Type B pancreatic cell (in vitro differentiated cells): ENCODE data around the gene KY. TPM values are rescaled to one million over a fixed set of nuclear protein-coding genes. Genes with fewer than 3 reads are reported as not detected.

Source experiments
- DNase-seq: peaks from one replicate; pipeline ENCODE4 v3.0.0; 2021; ENCODE audit warnings: mixed read lengths; ENCODE audit not compliant: unreplicated experiment; ENCODE audit errors: extremely low spot score
- H3K27ac Mint-ChIP-seq: 2 replicates; pipeline ENCODE4 v1.8.0; 2021; ENCODE audit warnings: mild to moderate bottlenecking, mixed read lengths
- H3K27me3 Mint-ChIP-seq: 2 replicates; pipeline ENCODE4 v1.8.0; 2021; ENCODE audit warnings: mixed read lengths
- H3K36me3 Mint-ChIP-seq: 2 replicates; pipeline ENCODE4 v1.8.0; 2021; ENCODE audit warnings: mixed read lengths
- H3K4me1 Mint-ChIP-seq: one replicate; pipeline ENCODE4 v1.8.0; 2021; ENCODE audit warnings: mixed read lengths; ENCODE audit not compliant: unreplicated experiment
- H3K4me3 Mint-ChIP-seq: 2 replicates; pipeline ENCODE4 v1.8.0; 2021; ENCODE audit warnings: mild to moderate bottlenecking, mixed read lengths
- H3K9me3 Mint-ChIP-seq: 2 replicates; pipeline ENCODE4 v1.8.0; 2021; ENCODE audit warnings: mixed read lengths
- CTCF ChIP-seq: fragments of 200-600 bp; sonication (generic); conservative IDR thresholded peaks from 2 replicates; pipeline ENCODE4 v1.5.0; 2021; ENCODE audit warnings: antibody characterized with exemption, mild to moderate bottlenecking
- total RNA-seq: library from RNA; stranded (reverse); gene quantifications from 2 replicates; pipeline ENCODE4 v1.2.1, GENCODE V29; 2021; ENCODE audit warnings: low replicate concordance

Gene KY
- total RNA-seq, 1 donor from 2014 or later = 0.58 TPM

DNA sequence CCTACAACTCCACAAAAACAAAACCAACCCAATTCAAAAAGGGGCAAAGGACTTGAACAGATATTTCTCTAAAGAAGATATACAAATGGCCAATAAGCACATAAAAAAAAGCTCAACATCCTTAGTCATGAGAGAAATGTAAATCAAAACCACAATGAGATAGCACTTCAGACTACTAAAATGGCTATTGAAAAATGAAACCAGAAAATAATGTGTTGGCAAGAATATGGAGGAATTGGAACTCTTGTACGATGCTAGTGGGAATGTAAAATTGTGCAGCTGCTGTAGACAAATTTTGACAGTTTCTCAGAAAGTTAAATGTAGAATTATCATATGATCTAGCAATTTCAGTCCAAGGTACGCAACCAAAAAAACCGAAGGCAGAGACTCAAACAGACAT lies 29.0 kb downstream of the KY start:
- no peak for DNase-seq
- TF ChIP-seq CTCF = no peak
- Mint-ChIP-seq H3K4me3 (no peak overlapping the region), H3K27ac (no peak overlapping the region), H3K36me3 (no peaks in the 10 kb centered on the region), H3K9me3 (no peaks in the 10 kb centered on the region), H3K4me1 (no peaks in the 10 kb centered on the region), H3K27me3 (no peaks in the 10 kb centered on the region)

DNA sequence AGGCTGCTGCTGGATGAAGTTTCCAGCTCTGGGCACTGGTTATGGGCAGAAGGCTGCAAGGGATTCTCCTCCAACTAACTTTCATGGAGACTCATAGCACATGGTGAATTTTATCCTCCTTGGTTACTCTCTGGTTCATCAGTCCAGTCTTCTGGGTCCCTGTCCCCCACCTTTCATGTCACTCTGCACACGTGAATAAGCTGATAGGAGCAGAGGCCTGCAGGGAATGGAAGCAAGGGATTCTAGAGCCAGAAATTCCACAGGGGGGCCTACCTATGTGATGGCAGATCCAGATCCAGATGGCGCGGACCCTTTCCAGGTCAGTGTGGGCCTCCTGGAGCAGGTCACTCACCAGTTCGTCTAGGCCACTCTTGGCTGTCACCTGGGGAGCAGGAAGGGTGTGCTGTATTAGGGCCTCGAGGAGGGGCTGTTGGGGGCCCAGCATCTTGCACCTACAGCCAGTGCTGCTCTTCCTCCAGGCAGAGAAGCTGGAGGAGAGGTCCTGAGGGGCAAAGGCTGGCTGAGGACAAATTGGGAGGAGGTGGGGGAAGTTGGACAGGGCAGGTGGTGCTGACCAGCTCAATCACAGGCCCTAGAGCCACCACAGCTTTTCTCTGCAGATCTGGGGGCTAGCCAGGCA lies 30.2 kb downstream of the KY start:
- H3K4me1 Mint-ChIP-seq = no peaks in the 10 kb centered on the region
- H3K27me3 Mint-ChIP-seq = no peaks in the 10 kb centered on the region
- no peak overlapping the region for H3K27ac Mint-ChIP-seq
- no peaks in the 10 kb centered on the region for H3K9me3 Mint-ChIP-seq
- DNase-seq = no peak
- H3K4me3 Mint-ChIP-seq = no peak overlapping the region
- no peak for TF ChIP-seq CTCF
- no peaks in the 10 kb centered on the region for H3K36me3 Mint-ChIP-seq

DNA sequence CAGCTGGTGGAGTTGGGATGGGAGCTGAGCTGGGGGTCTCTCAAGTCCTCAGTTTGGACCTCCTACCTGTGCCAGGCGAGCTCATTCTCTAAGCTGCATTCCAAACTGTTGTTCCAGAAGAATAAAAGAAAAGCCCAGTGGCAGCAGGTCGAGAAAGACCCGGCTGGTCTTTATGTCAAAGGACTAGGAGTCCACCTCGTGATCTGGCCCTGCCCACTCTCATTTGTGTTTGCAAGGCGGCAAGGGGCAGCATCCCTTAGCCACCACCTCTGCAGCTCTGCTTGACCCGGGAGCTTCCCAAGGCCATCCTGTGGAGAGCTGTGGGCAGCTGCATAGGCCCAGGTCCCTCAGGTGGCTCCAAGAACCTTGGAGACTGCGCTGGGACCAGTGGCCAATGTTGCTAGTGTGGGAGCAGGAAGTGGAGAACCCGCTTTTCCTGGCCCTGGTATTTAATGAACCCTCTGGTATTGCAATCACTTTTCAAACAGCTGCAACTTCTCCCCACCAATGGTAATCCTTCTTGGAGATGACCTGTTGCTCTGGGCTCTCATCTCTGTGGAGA lies 30.9 kb downstream of the KY start:
- Mint-ChIP-seq H3K4me3 (no peak overlapping the region), H3K4me1 (no peaks in the 10 kb centered on the region), H3K9me3 (no peaks in the 10 kb centered on the region), H3K36me3 (no peaks in the 10 kb centered on the region), H3K27ac (no peak overlapping the region), H3K27me3 (no peaks in the 10 kb centered on the region)
- TF ChIP-seq CTCF = no peak
- no peak for DNase-seq

DNA sequence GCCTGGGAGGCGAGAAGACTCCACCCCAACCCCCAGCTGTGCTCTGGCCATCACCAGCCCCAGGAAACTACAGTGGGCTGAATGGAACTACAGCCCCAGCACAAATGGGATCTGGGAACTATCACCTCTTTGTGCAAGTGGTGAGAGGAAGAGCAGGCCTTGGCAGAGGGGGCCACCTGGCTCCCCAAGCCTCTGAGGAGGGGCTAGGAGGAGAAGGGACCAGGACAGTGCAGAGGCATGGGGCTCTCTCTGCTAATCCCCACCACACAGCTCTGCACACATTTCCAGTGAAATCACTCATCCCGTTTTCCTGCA lies 31.6 kb downstream of the KY start:
- no peak overlapping the region for H3K27ac Mint-ChIP-seq
- TF ChIP-seq CTCF = no peak
- no peaks in the 10 kb centered on the region for H3K27me3 Mint-ChIP-seq
- H3K9me3 Mint-ChIP-seq = no peaks in the 10 kb centered on the region
- H3K36me3 Mint-ChIP-seq = no peaks in the 10 kb centered on the region
- no peaks in the 10 kb centered on the region for H3K4me1 Mint-ChIP-seq
- no peak overlapping the region for H3K4me3 Mint-ChIP-seq
- no peak for DNase-seq

- Mint-ChIP-seq H3K4me3 (no peak overlapping the region), H3K9me3 (no peaks in the 10 kb centered on the region), H3K36me3 (no peaks in the 10 kb centered on the region), H3K27me3 (no peaks in the 10 kb centered on the region), H3K4me1 (no peaks in the 10 kb centered on the region), H3K27ac (no peak overlapping the region)
- no peak for TF ChIP-seq CTCF
- no peak for DNase-seq
Observed at GRCh38 chr3:134618478-134619300, 32.1 kb downstream of the KY start.
